ENCODE results near the gene TRMU. TPM values are rescaled to one million over a fixed set of nuclear protein-coding genes. Genes with fewer than 3 reads are reported as not detected.

Gene TRMU, protein sequence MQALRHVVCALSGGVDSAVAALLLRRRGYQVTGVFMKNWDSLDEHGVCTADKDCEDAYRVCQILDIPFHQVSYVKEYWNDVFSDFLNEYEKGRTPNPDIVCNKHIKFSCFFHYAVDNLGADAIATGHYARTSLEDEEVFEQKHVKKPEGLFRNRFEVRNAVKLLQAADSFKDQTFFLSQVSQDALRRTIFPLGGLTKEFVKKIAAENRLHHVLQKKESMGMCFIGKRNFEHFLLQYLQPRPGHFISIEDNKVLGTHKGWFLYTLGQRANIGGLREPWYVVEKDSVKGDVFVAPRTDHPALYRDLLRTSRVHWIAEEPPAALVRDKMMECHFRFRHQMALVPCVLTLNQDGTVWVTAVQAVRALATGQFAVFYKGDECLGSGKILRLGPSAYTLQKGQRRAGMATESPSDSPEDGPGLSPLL
- 60.4 and 65.7 TPM in 2 replicates for total RNA-seq
- 39.0 and 42.4 TPM in 2 replicates for polyA plus RNA-seq
- polyA plus RNA-seq (2011; cell fraction: cytosol; rRNA removed): 37.4 and 41.1 TPM in 2 replicates
- 126 and 144 TPM in 2 replicates for polyA plus RNA-seq (2011; cell fraction: nucleus; rRNA removed)
- 30.3 and 35.4 TPM in 2 replicates for polyA plus RNA-seq (2012)
- polyA minus RNA-seq: 40.0 and 53.3 TPM in 2 replicates
- 41.2 TPM for polyA minus RNA-seq (2011; cell fraction: cytosol; rRNA and poly(A)+ RNA removed)
- polyA minus RNA-seq (2011; cell fraction: nucleus; rRNA and poly(A)+ RNA removed): 59.6 and 64.9 TPM in 2 replicates
- percentile 69 among the genes with signal in this experiment for Bru-seq, nascent RNA
- percentile 74 among the genes with signal in this experiment for BruChase-seq, experiment 1, labeled RNA remaining after a 6-hour chase
- percentile 83 among the genes with signal in this experiment for BruChase-seq, experiment 2, labeled RNA remaining after a 2-hour chase
- long read RNA-seq, transcript TRMU-203 (10 exons, 1,830 nt): minor isoform, 8 of 120 reads
- long read RNA-seq, transcript TRMU-201 (11 exons, 1,940 nt): major isoform, 52 of 120 reads
- long read RNA-seq, transcript TRMU-202 (10 exons, 1,381 nt): minor isoform, 9 of 120 reads
- long read RNA-seq, transcript TRMU-211 (2 exons, 1,476 nt): minor isoform, 6 of 120 reads
- long read RNA-seq, partial matches to known transcripts: 6 of 120 reads
- long read RNA-seq, other reads (novel, unspliced or antisense): 29 of 120 reads

DNA sequence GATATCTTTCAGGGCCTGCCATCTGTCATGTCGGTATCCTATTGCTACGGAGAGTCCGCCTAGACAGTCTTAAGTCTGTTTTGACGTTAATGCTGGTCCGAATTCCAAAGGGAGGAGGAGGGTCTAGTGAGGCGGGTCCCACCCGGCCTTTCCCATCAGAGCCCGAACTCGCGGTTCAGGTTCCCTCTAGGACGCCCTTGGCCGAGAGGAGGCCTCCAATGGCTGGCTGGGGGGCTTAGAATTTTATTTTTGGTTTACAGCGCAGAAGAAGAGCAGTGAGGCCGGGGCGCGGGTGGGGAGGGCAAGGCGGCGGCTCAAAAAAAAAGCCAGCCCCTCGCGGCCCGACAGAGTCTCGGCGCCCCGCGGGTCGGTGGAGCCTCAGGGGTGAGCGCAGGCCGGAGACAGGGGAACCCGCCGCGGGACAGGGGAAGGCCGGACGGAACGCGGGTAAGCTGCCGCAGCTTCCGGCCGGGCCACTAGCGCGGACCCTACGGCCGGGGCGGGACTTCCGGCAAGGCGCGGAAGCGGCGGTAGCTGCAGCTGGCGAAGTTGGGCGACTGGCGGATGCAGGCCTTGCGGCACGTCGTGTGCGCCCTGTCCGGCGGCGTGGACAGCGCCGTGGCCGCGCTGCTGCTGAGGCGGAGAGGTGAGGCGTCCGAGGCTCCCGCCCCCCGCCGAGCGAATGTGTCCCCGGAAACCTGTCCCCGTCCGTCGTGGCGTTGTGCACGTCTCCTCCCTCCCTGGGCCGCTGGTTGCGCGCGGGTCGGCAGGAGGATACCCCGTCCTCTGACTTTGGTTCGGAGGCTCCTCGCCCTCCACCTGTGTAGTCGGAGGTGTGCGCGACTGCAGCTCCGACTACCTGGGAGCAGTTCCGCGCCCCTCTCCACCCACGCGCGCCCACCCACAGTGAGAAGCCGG, at the start of gene TRMU:
TSS of gene TRMU (plus strand) at position 514 of the 918 bp plus-strand sequence. CDS start at position 565, 51 bp downstream.
- BruUV-seq (replicated peaks): TSS peak; percentile 94
- POLR2A ChIA-PET: interaction anchor here (1.2 kb wide), 1 partner anchor 212 kb away, joined by 3 read pairs; no protein-coding TSS in a partner anchor

More for the DNA sequence above, at the start of gene TRMU:
- TF ChIP-seq MYC (IDR thresholded peaks at IDR 0.05; ENCODE audit: low read depth, low read length) (peak; percentile 69), POLR2AphosphoS5 (IDR thresholded peaks at IDR 0.05; ENCODE audit: insufficient read depth, low read depth, low read length) (peak; percentile 95), EZH2 (IDR thresholded peaks at IDR 0.05; ENCODE audit: borderline replicate concordance, low read depth, low read length, severe bottlenecking) (no peak), POLR2A (IDR thresholded peaks at IDR 0.05; ENCODE audit: low read depth, low read length) (peak; percentile 79), JUN (IDR thresholded peaks at IDR 0.05; ENCODE audit: borderline replicate concordance, insufficient read depth, insufficient read length, low read depth) (no peak)
- TF ChIP-seq, protein P1, sequence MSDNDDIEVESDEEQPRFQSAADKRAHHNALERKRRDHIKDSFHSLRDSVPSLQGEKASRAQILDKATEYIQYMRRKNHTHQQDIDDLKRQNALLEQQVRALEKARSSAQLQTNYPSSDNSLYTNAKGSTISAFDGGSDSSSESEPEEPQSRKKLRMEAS (IDR thresholded peaks at IDR 0.05; ENCODE audit: insufficient read depth, insufficient read length): peak; percentile 51
- Histone ChIP-seq H3K36me3 (ENCODE audit: control insufficient read depth in 2 of 2, extremely low read depth in 1 of 2, insufficient read depth in 2 of 2, low read length in 2 of 2) (peaks cover 11 to 18% of the 10 kb centered on the region in 2 experiments), H3K27ac (ENCODE audit: insufficient read depth, low read depth, low read length) (peak within 1 kb of the TSS; percentile 41), H3K9ac (replicated peaks; ENCODE audit: extremely low read depth, insufficient read depth, low read length) (peak within 1 kb of the TSS; percentile 77), H3K4me2 (ENCODE audit: insufficient read depth, low read length) (peak within 1 kb of the TSS; percentile 77), H3K9me1 (replicated peaks; ENCODE audit: control insufficient read depth, extremely low read depth, insufficient read depth, low read length) (no peaks in the 10 kb centered on the region), H2AFZ (ENCODE audit: low read depth, low read length) (peak within 1 kb of the TSS; percentile 93), H4K20me1 (replicated peaks; ENCODE audit: control insufficient read depth, extremely low read depth, insufficient read depth, low read length) (no peaks in the 10 kb centered on the region), H3K27me3 (ENCODE audit: control insufficient read depth in 2 of 2, insufficient read depth in 2 of 2, low read length in 2 of 2) (no peaks in the 10 kb centered on the region), H3K4me3 (replicated peaks in 1 of 3; ENCODE audit: insufficient read depth in 1 of 3, low read depth in 1 of 3, low read length in 3 of 3) (peak within 1 kb of the TSS; percentile 76 to 98 (median 84)), H3K9me3 (replicated peaks; ENCODE audit: control insufficient read depth, insufficient read depth, low read length) (no peaks in the 10 kb centered on the region), H3K4me1 (ENCODE audit: control insufficient read depth, extremely low read depth, insufficient read depth, low read length) (peaks cover 7% of the 10 kb centered on the region), H3K79me2 (ENCODE audit: control insufficient read depth, insufficient read depth, low read length) (peaks cover 32% of the 10 kb centered on the region)
- FAIRE-seq (peak; percentile 82), DNase-seq (ENCODE audit: low read depth, low spot score) (peak; percentile 84)
- intact Hi-C loops (cut with micrococcal nuclease): loop anchor here (2.0 kb wide), 1 partner anchor 39 kb away; the partner anchor contains the start of gene GTSE1
- dilution Hi-C loops (cut with MboI; ENCODE audit: extremely low pct_ligation_motif_present, low sequenced_read_pairs): no loop called here
- CTCF ChIA-PET: interaction anchor here (0.6 to 1.7 kb wide), 7 partner anchors 12 to 329 kb away, joined by 3 to 9 read pairs (median 4); no protein-coding TSS in a partner anchor

All from endothelial cell of umbilical vein (primary cell).